ENCODE data around the gene RRBP1.

RRBP1 gene

GRCh38 chr20:17725094-17725835, 43.2 kb upstream of the RRBP1 start:
- H2AFZ ChIP-seq (ENCODE audit: low read length): no peak overlapping the region
- no peaks in the 10 kb centered on the region for H3K9me3 ChIP-seq (ENCODE audit: insufficient read depth, low read depth, low read length)
- H3K9me2 ChIP-seq (replicated peaks; ENCODE audit: low read depth, low read length): no peaks in the 10 kb centered on the region
- H4K20me1 ChIP-seq (ENCODE audit: insufficient read depth, low read length, poor library complexity, severe bottlenecking): no peaks in the 10 kb centered on the region
- TF ChIP-seq CTCF (conservative IDR thresholded peaks at IDR 0.05; ENCODE audit: low read length) (no peak), EZH2phosphoT487 (IDR thresholded peaks at IDR 0.05; ENCODE audit: borderline replicate concordance) (no peak)
- H3K4me3 ChIP-seq (ENCODE audit: low read length, poor library complexity, severe bottlenecking): no peak overlapping the region
- no peak overlapping the region for H3K9ac ChIP-seq (ENCODE audit: low read depth, low read length, poor library complexity, severe bottlenecking)
- H3K4me2 ChIP-seq (ENCODE audit: low read depth, low read length, poor library complexity, severe bottlenecking): no peak overlapping the region
- H3K36me3 ChIP-seq (ENCODE audit: insufficient read depth, low read length): no peaks in the 10 kb centered on the region
- H3F3A ChIP-seq (ENCODE audit: low read depth): no peaks in the 10 kb centered on the region
- H3K27me3 ChIP-seq (ENCODE audit: insufficient read depth, low read length, poor library complexity, severe bottlenecking): no peaks in the 10 kb centered on the region
- H3K4me1 ChIP-seq (ENCODE audit: insufficient read depth, low read length, poor library complexity, severe bottlenecking): no peaks in the 10 kb centered on the region
- H3K79me2 ChIP-seq (ENCODE audit: insufficient read depth, low read length): no peaks in the 10 kb centered on the region

GRCh38 chr20:17723301-17723691, 41.3 kb upstream of the RRBP1 start:
- Histone ChIP-seq H3K4me1 (ENCODE audit: insufficient read depth, low read length, poor library complexity, severe bottlenecking) (no peaks in the 10 kb centered on the region), H3K27me3 (ENCODE audit: insufficient read depth, low read length, poor library complexity, severe bottlenecking) (no peaks in the 10 kb centered on the region), H3K4me3 (ENCODE audit: low read length, poor library complexity, severe bottlenecking) (no peak overlapping the region), H3K36me3 (ENCODE audit: insufficient read depth, low read length) (no peaks in the 10 kb centered on the region), H3K9me2 (replicated peaks; ENCODE audit: low read depth, low read length) (no peaks in the 10 kb centered on the region), H3K79me2 (ENCODE audit: insufficient read depth, low read length) (no peaks in the 10 kb centered on the region), H2AFZ (ENCODE audit: low read length) (no peak overlapping the region), H3K9me3 (ENCODE audit: insufficient read depth, low read depth, low read length) (no peaks in the 10 kb centered on the region), H3K4me2 (ENCODE audit: low read depth, low read length, poor library complexity, severe bottlenecking) (no peak overlapping the region), H4K20me1 (ENCODE audit: insufficient read depth, low read length, poor library complexity, severe bottlenecking) (no peaks in the 10 kb centered on the region), H3K9ac (ENCODE audit: low read depth, low read length, poor library complexity, severe bottlenecking) (no peak overlapping the region), H3F3A (ENCODE audit: low read depth) (no peaks in the 10 kb centered on the region)
- no peak for TF ChIP-seq CTCF (conservative IDR thresholded peaks at IDR 0.05; ENCODE audit: low read length)
- no peak for TF ChIP-seq EZH2phosphoT487 (IDR thresholded peaks at IDR 0.05; ENCODE audit: borderline replicate concordance)

- no peak overlapping the region for H3K4me3 ChIP-seq (ENCODE audit: low read length, poor library complexity, severe bottlenecking)
- no peaks in the 10 kb centered on the region for H3K9me2 ChIP-seq (replicated peaks; ENCODE audit: low read depth, low read length)
- no peak overlapping the region for H3K9ac ChIP-seq (ENCODE audit: low read depth, low read length, poor library complexity, severe bottlenecking)
- H2AFZ ChIP-seq (ENCODE audit: low read length): no peak overlapping the region
- H4K20me1 ChIP-seq (ENCODE audit: insufficient read depth, low read length, poor library complexity, severe bottlenecking): no peaks in the 10 kb centered on the region
- no peak for TF ChIP-seq EZH2phosphoT487 (IDR thresholded peaks at IDR 0.05; ENCODE audit: borderline replicate concordance)
- TF ChIP-seq CTCF (conservative IDR thresholded peaks at IDR 0.05; ENCODE audit: low read length): no peak
- H3K9me3 ChIP-seq (ENCODE audit: insufficient read depth, low read depth, low read length): no peaks in the 10 kb centered on the region
- H3K79me2 ChIP-seq (ENCODE audit: insufficient read depth, low read length): no peaks in the 10 kb centered on the region
- no peaks in the 10 kb centered on the region for H3K27me3 ChIP-seq (ENCODE audit: insufficient read depth, low read length, poor library complexity, severe bottlenecking)
- H3K36me3 ChIP-seq (ENCODE audit: insufficient read depth, low read length): no peaks in the 10 kb centered on the region
- H3K4me2 ChIP-seq (ENCODE audit: low read depth, low read length, poor library complexity, severe bottlenecking): no peak overlapping the region
- no peaks in the 10 kb centered on the region for H3K4me1 ChIP-seq (ENCODE audit: insufficient read depth, low read length, poor library complexity, severe bottlenecking)
- H3F3A ChIP-seq (ENCODE audit: low read depth): no peaks in the 10 kb centered on the region
Observed at GRCh38 chr20:17722493-17723300, 40.7 kb upstream of the RRBP1 start.
